Measurements from ENCODE around the gene XAB2. TPM values are rescaled to one million over a fixed set of nuclear protein-coding genes. Genes with fewer than 3 reads are reported as not detected.
A peak's percentile ranks its signal among the peaks of the same experiment; 100 is the strongest.

The XAB2 gene
- total RNA-seq, 4 donors from 2014 or later = 26.6 to 61.9 (median 33.7) TPM

GRCh38 chr19:7665076-7665475, 35.7 kb upstream of the XAB2 start:
- H3K4me1 ChIP-seq = no peaks in the 10 kb centered on the region
- H3K27me3 ChIP-seq = no peaks in the 10 kb centered on the region
- H3K9me3 ChIP-seq = no peaks in the 10 kb centered on the region
- no peaks in the 10 kb centered on the region for H3K36me3 ChIP-seq
- no peak overlapping the region for H3K27ac ChIP-seq
- TF ChIP-seq CTCF (IDR thresholded peaks at IDR 0.05) = no peak
- TF ChIP-seq POLR2A (IDR thresholded peaks at IDR 0.05) = no peak
- DNase-seq = no peak
- H3K4me3 ChIP-seq = no peak overlapping the region

GRCh38 chr19:7663706-7664105, 34.4 kb upstream of the XAB2 start:
- DNase-seq = no peak
- Histone ChIP-seq H3K27me3 (no peaks in the 10 kb centered on the region), H3K4me1 (no peaks in the 10 kb centered on the region), H3K27ac (no peak overlapping the region), H3K36me3 (no peaks in the 10 kb centered on the region), H3K4me3 (no peak overlapping the region), H3K9me3 (no peaks in the 10 kb centered on the region)
- TF ChIP-seq POLR2A (IDR thresholded peaks at IDR 0.05) (no peak), CTCF (IDR thresholded peaks at IDR 0.05) (no peak)

- Histone ChIP-seq H3K9me3 (no peaks in the 10 kb centered on the region), H3K4me1 (no peaks in the 10 kb centered on the region), H3K36me3 (no peaks in the 10 kb centered on the region), H3K27ac (no peak overlapping the region), H3K4me3 (no peak overlapping the region), H3K27me3 (no peaks in the 10 kb centered on the region)
- no peak for DNase-seq
- TF ChIP-seq POLR2A (IDR thresholded peaks at IDR 0.05) = no peak
- TF ChIP-seq CTCF (IDR thresholded peaks at IDR 0.05) = no peak
Observed at GRCh38 chr19:7662657-7663056, 33.3 kb upstream of the XAB2 start.

- no peak overlapping the region for H3K27ac ChIP-seq
- H3K4me3 ChIP-seq = no peak overlapping the region
- no peaks in the 10 kb centered on the region for H3K4me1 ChIP-seq
- H3K36me3 ChIP-seq = no peaks in the 10 kb centered on the region
- no peaks in the 10 kb centered on the region for H3K27me3 ChIP-seq
- no peaks in the 10 kb centered on the region for H3K9me3 ChIP-seq
- TF ChIP-seq CTCF (IDR thresholded peaks at IDR 0.05) (no peak), POLR2A (IDR thresholded peaks at IDR 0.05) (no peak)
- no peak for DNase-seq
Observed at GRCh38 chr19:7661744-7662538, 32.6 kb upstream of the XAB2 start.

GRCh38 chr19:7658219-7658686, 28.9 kb upstream of the XAB2 start:
- peak overlapping the region in 2 of 4 donors; percentile 24 to 32 for H3K4me3 ChIP-seq
- peak in 2 of 3 donors; percentile 63 to 72 for DNase-seq
- no peaks in the 10 kb centered on the region for H3K9me3 ChIP-seq
- H3K4me1 ChIP-seq = no peaks in the 10 kb centered on the region
- no peaks in the 10 kb centered on the region for H3K27me3 ChIP-seq
- peak overlapping the region in 2 of 4 donors; percentile 57 to 67 for H3K27ac ChIP-seq
- TF ChIP-seq POLR2A (IDR thresholded peaks at IDR 0.05) (no peak), CTCF (IDR thresholded peaks at IDR 0.05) (no peak)
- no peaks in the 10 kb centered on the region for H3K36me3 ChIP-seq

Data from Peyer's patch (tissue), 4 donors.